Hepatocyte (in vitro differentiated cells): Measurements from ENCODE around the gene TMEM209. TPM values are rescaled to one million over a fixed set of nuclear protein-coding genes. Genes with fewer than 3 reads are reported as not detected.
"Not testable (repeated sequence)": the region's sequence is repeated elsewhere in the genome, so short reads cannot be mapped to it uniquely, and the experiment has no call there.

Source experiments
- DNase-seq: peaks from one replicate; pipeline ENCODE4 v3.0.0-alpha.2; 2016; ENCODE audit warnings: low spot score
- H2AFZ ChIP-seq: fragments of 200-600 bp; sonication (generic); 2 replicates; pipeline ENCODE4 v1.6.0; 2016; ENCODE audit warnings: antibody characterized with exemption, mild to moderate bottlenecking
- H3K27ac ChIP-seq: fragments of 200-600 bp; sonication (generic); 2 replicates; pipeline ENCODE4 v1.5.1; 2016; ENCODE audit warnings: mild to moderate bottlenecking
- H3K27me3 ChIP-seq: fragments of 200-600 bp; sonication (generic); 2 replicates; pipeline ENCODE4 v1.6.1; 2016
- H3K36me3 ChIP-seq: fragments of 200-600 bp; sonication (generic); replicated peaks from 2 replicates; pipeline ENCODE4 v1.5.1; 2016; ENCODE audit warnings: low read depth; ENCODE audit not compliant: insufficient read depth
- H3K4me1 ChIP-seq: fragments of 200-600 bp; sonication (generic); 2 replicates; pipeline ENCODE4 v1.5.1; 2016; ENCODE audit warnings: mild to moderate bottlenecking, moderate library complexity; ENCODE audit not compliant: insufficient read depth
- H3K4me2 ChIP-seq: fragments of 200-600 bp; sonication (generic); 2 replicates; pipeline ENCODE4 v1.6.0; 2016
- H3K4me3 ChIP-seq: fragments of 200-600 bp; sonication (generic); 2 replicates; pipeline ENCODE4 v1.5.1; 2016; ENCODE audit warnings: mild to moderate bottlenecking
- H3K79me2 ChIP-seq: fragments of 200-600 bp; sonication (generic); 2 replicates; pipeline ENCODE4 v1.6.0; 2017; ENCODE audit warnings: mild to moderate bottlenecking
- H3K9me2 ChIP-seq: fragments of 200-600 bp; sonication (generic); replicated peaks from 2 replicates; pipeline ENCODE4 v1.6.0; 2017; ENCODE audit warnings: mild to moderate bottlenecking; ENCODE audit not compliant: insufficient read depth
- H3K9me3 ChIP-seq: fragments of 200-600 bp; sonication (generic); 2 replicates; pipeline ENCODE4 v1.5.1; 2016; ENCODE audit warnings: low read depth, mild to moderate bottlenecking
- H4K20me1 ChIP-seq: fragments of 200-600 bp; sonication (generic); 2 replicates; pipeline ENCODE4 v1.6.0; 2016; ENCODE audit warnings: mild to moderate bottlenecking; ENCODE audit not compliant: insufficient read depth, poor library complexity, severe bottlenecking
- EZH2 ChIP-seq: fragments of 200-600 bp; sonication (generic); IDR thresholded peaks from 2 replicates; pipeline ENCODE4 v1.6.1; 2016; ENCODE audit warnings: antibody characterized with exemption, mild to moderate bottlenecking, borderline replicate concordance
- EZH2phosphoT487 ChIP-seq: fragments of 200-600 bp; sonication (generic); IDR thresholded peaks from one replicate; pipeline ENCODE4 v1.6.1; 2018; ENCODE audit warnings: antibody characterized with exemption, mild to moderate bottlenecking, low read depth, moderate library complexity; ENCODE audit not compliant: unreplicated experiment, severe bottlenecking
- WGBS: methylation state at CpG from one replicate; pipeline ENCODE4 v1.1.6; 2016; ENCODE audit warnings: low lambda C conversion rate; ENCODE audit errors: missing lambda C conversion rate; 5-methylcytosine and 5-hydroxymethylcytosine counted together
- polyA plus RNA-seq: library from polyadenylated mRNA; unstranded; fragments of >200 nt; fragmentation: Nextera tagmentation; extraction: Ambion mirVana; gene quantifications from 2 replicates; pipeline ENCODE4 v1.2.1, GENCODE V29; 2016
- total RNA-seq: library from RNA; depleted of rRNA; stranded (reverse); fragments of >200 nt; gene quantifications from 2 replicates; pipeline ENCODE4 v1.2.3, GENCODE V29; 2014
- TF ChIP-seq, protein P1 (sequence below): fragments of 200-600 bp; sonication (generic); IDR thresholded peaks from 2 replicates; pipeline ENCODE4 v1.5.1; 2016; ENCODE audit warnings: antibody characterized with exemption, mild to moderate bottlenecking; ENCODE audit not compliant: poor library complexity

Gene TMEM209
- total and polyA plus RNA-seq, 2 experiments from 2014 or later: 14.2 to 16.1 TPM

- no peaks in the 10 kb centered on the region for H3K27me3 ChIP-seq
- no peaks in the 10 kb centered on the region for H3K36me3 ChIP-seq
- H3K4me3 ChIP-seq: no peak overlapping the region
- H3K9me3 ChIP-seq: no peaks in the 10 kb centered on the region
- 94% methylated on average over 2 of the region's 2 CpGs for WGBS
- no peak for DNase-seq
- H3K9me2 ChIP-seq: no peaks in the 10 kb centered on the region
- no peaks in the 10 kb centered on the region for H3K4me1 ChIP-seq
- H4K20me1 ChIP-seq: no peaks in the 10 kb centered on the region
- H3K79me2 ChIP-seq: no peaks in the 10 kb centered on the region
- H3K4me2 ChIP-seq: no peak overlapping the region
- TF ChIP-seq EZH2phosphoT487 (no peak), EZH2 (no peak)
- TF ChIP-seq, protein P1, sequence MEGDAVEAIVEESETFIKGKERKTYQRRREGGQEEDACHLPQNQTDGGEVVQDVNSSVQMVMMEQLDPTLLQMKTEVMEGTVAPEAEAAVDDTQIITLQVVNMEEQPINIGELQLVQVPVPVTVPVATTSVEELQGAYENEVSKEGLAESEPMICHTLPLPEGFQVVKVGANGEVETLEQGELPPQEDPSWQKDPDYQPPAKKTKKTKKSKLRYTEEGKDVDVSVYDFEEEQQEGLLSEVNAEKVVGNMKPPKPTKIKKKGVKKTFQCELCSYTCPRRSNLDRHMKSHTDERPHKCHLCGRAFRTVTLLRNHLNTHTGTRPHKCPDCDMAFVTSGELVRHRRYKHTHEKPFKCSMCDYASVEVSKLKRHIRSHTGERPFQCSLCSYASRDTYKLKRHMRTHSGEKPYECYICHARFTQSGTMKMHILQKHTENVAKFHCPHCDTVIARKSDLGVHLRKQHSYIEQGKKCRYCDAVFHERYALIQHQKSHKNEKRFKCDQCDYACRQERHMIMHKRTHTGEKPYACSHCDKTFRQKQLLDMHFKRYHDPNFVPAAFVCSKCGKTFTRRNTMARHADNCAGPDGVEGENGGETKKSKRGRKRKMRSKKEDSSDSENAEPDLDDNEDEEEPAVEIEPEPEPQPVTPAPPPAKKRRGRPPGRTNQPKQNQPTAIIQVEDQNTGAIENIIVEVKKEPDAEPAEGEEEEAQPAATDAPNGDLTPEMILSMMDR: no peak
- H2AFZ ChIP-seq: no peak overlapping the region
- H3K27ac ChIP-seq: no peak overlapping the region
Measured at GRCh38 chr7:130195396-130195795, 9.8 kb downstream of the TMEM209 start.

DNA sequence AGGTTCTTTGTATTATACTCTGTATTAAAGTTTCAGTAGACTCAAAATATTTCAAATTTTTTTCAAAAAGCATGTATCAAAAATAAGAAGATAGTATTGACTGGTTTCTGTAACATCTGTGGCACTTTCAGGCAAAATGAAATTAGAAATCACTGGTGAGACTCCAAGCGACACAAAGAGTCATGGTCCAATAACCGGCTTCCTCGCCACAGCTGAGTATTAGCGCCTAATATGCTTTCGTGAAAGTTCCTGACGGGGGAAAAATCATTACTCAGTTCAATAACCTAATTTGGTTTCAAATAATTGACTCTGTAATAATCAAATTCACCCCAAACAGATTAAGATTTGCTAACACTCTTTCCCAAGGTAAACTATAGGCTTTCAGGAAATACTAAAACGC, 13.4 kb downstream of the TMEM209 start:
- Histone ChIP-seq H2AFZ (no peak overlapping the region), H3K9me3 (no peaks in the 10 kb centered on the region), H3K27me3 (no peaks in the 10 kb centered on the region), H3K9me2 (no peaks in the 10 kb centered on the region), H3K27ac (no peak overlapping the region), H3K79me2 (no peaks in the 10 kb centered on the region), H3K4me3 (no peak overlapping the region), H3K4me1 (no peaks in the 10 kb centered on the region), H3K36me3 (no peaks in the 10 kb centered on the region), H4K20me1 (no peaks in the 10 kb centered on the region), H3K4me2 (no peak overlapping the region)
- no peak for DNase-seq
- no peak for TF ChIP-seq EZH2phosphoT487
- TF ChIP-seq, protein P1: no peak
- no peak for TF ChIP-seq EZH2
- 98% methylated on average over 7 of the region's 7 CpGs for WGBS

GRCh38 chr7:130189343-130189742, 15.9 kb downstream of the TMEM209 start:
- WGBS: 88% methylated on average over 5 of the region's 5 CpGs
- H3K27me3 ChIP-seq: no peaks in the 10 kb centered on the region
- DNase-seq: no peak
- H3K27ac ChIP-seq: no peak overlapping the region
- H3K79me2 ChIP-seq: peaks cover 5% of the 10 kb centered on the region
- no peaks in the 10 kb centered on the region for H4K20me1 ChIP-seq
- H3K4me1 ChIP-seq: no peaks in the 10 kb centered on the region
- H3K9me3 ChIP-seq: no peaks in the 10 kb centered on the region
- no peaks in the 10 kb centered on the region for H3K9me2 ChIP-seq
- TF ChIP-seq, protein P1: no peak
- TF ChIP-seq EZH2phosphoT487 (no peak), EZH2 (no peak)
- H3K4me3 ChIP-seq: no peak overlapping the region
- no peak overlapping the region for H3K4me2 ChIP-seq
- H2AFZ ChIP-seq: no peak overlapping the region
- H3K36me3 ChIP-seq: no peaks in the 10 kb centered on the region

GRCh38 chr7:130187360-130187759, 17.8 kb downstream of the TMEM209 start:
- Histone ChIP-seq H3K4me1 (no peaks in the 10 kb centered on the region), H3K79me2 (peaks cover 5% of the 10 kb centered on the region), H2AFZ (no peak overlapping the region), H3K4me2 (no peak overlapping the region), H3K27ac (no peak overlapping the region), H3K9me3 (no peaks in the 10 kb centered on the region), H3K9me2 (no peaks in the 10 kb centered on the region), H3K4me3 (no peak overlapping the region), H3K36me3 (no peaks in the 10 kb centered on the region), H3K27me3 (no peaks in the 10 kb centered on the region), H4K20me1 (no peaks in the 10 kb centered on the region)
- TF ChIP-seq EZH2phosphoT487 (no peak), EZH2 (no peak)
- TF ChIP-seq, protein P1: no peak
- no peak for DNase-seq
- WGBS: 95% methylated on average over 2 of the region's 2 CpGs

- not testable (repeated sequence) for H3K4me1 ChIP-seq, H3K27ac ChIP-seq, DNase-seq, H3K9me3 ChIP-seq, H3K36me3 ChIP-seq, H3K9me2 ChIP-seq, H3K4me3 ChIP-seq, H3K4me2 ChIP-seq, H4K20me1 ChIP-seq, H2AFZ ChIP-seq, H3K79me2 ChIP-seq, H3K27me3 ChIP-seq
- 86% methylated on average over 5 of the region's 5 CpGs for WGBS
Measured at GRCh38 chr7:130184349-130184748, 20.9 kb downstream of the TMEM209 start.
